Measurements from ENCODE around the gene AP1M2.
A peak's percentile ranks its signal among the peaks of the same experiment; 100 is the strongest.
"Not testable (repeated sequence)": the region's sequence is repeated elsewhere in the genome, so short reads cannot be mapped to it uniquely, and the experiment has no call there.

The AP1M2 gene

DNA sequence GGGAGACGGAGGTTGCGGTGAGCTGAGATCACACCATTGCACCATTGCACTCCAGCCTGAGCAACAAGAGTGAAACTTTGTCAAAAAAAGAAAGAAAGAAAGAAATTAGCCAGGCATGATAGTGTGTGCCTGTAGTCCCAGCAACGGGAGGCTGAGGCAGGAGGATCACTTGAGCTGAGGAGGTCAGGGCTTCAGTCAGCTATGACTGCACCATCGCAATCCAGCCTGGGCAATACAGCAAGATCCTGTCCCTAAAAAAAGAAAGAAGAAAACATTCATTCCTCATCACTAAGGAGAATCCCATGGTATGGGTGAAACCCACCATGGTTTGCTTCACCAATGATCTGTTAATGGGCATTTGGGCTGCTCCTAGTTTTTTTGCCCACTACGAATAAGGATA lies 13.0 kb upstream of the AP1M2 start:
- no peak for FAIRE-seq

GRCh38 chr19:10593820-10594637 lies 6.9 kb upstream of the AP1M2 start:
- no peak for FAIRE-seq

GRCh38 chr19:10593148-10593547 lies 6.0 kb upstream of the AP1M2 start:
- FAIRE-seq: no peak

DNA sequence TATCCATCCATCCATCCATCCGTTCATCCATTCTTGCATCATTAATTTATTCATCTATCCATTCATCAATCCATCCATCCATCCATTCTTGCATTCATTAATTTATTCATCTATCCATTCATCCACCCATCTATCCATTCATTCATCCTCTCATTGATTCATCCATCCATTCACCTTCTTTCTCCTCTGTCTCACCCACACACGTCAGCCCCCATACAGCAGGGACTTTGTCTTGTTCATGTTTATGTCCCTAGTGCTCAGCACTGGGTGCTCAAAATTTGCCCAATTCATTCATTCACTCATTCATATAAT lies 683 bp upstream of the AP1M2 start:
- FAIRE-seq: no peak

DNA sequence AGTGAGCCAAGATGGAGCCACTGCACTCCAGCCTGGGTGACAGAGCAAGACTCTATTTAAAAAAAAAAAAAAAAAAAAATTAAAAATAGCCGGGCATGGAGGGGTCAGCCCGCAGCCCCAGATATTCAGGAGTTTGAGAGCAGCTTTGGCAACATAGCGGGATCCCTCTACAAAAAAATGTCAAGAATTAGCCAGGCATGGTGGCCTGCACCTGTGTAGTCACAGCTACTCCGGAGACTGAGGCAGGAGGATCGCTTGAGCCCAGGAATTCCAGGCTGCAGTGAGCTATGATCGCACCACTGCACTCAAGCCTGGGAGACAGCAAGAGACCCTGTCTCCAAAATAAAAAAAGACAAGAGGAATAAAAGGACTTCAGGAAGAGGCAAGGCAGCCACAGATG lies 716 bp downstream of the AP1M2 start:
- FAIRE-seq: no peak

DNA sequence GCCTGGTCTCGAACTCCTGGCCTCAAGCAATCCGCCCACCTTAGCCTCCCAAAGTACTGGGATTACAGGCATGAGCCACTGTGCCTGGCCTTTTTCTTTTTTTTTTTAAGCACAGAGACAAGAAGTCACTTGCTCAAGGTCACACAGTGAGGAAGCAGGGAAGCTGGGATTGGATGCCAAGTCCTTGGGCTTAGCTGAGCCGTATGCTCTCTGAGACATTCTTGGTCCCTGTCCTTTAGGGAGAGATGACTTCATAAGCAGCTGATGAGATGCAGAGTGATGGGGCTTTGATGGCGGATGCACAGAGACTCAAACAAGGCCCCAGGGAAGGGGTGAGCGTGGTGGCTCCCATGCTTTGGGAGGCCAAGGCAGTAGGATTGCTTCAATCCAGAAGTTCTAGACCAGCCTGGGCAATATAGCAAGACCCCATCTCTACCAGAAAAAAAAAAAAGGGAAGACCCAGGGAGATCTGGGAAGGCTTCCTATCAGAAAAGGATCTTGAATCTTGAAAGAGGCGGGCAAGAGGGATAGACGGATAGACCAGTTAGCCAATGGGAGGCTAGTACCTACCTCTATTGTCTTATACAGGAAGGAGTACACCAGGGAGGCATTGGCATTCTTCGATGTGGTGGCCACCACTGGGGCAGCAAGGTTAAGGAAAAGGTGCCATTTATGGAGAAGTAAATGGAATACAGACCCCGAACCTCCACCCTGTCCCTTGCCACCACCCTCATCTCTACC lies 3.9 kb downstream of the AP1M2 start:
- FAIRE-seq: no peak

GRCh38 chr19:10582091-10582490 lies 5.0 kb downstream of the AP1M2 start:
- no peak for FAIRE-seq

DNA sequence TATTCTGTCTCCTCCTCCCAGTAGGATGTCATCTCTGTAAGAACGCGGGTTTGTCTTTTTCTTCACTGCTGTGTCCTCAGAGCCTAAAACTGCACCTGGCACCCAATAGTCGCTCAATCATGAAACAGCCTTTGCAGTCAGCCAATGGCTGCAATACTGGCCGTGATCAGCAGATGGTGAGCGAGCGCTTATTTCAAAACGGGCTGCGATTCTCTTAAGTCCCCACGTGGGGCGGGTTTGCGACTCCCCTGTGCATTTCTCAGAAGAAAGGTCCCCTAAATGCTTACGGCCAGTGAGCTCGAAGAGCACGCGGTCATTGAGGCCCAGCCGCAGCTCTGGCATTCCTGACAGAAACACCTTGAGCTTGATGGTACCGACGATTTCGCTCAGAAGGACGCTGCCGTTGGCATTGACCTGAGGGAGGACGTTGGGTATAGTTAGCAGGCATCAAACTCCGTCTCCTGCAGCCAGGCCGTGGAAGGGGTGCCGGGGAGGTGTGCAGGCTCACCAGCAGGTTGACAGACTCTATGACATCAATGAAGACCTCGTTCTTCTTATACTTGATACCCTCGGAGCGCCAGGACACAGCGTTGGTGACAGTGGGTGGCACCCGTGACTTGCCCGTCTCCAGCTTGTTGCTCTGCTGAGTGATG lies 6.0 kb downstream of the AP1M2 start:
- no peak for FAIRE-seq

GRCh38 chr19:10577951-10578350 lies 9.2 kb downstream of the AP1M2 start:
- no peak for FAIRE-seq

- FAIRE-seq: no peak
These were observed 11.9 kb downstream of the AP1M2 start for GRCh38 chr19:10575011-10575716.

GRCh38 chr19:10574462-10574861 lies 12.7 kb downstream of the AP1M2 start:
- no peak for FAIRE-seq

DNA sequence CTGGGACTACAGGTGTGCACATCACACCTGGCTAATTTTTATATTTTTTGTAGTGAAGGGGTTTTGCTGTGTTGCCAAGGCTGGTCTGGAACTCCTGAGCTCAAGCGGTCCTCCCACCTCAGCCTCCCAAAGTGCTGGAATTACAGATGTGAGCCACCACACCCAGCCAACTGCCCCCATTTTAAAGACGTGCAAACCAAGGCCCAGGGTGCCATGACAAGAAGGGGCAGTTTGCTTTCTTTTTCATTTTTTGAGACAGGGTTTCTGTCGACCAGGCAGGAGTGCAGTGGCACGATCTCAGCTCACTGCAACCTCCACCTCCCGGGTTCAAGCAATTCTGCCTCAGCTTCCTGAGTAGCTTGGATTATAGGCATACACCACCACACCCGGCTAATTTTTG lies 13.3 kb downstream of the AP1M2 start:
- FAIRE-seq: not testable (repeated sequence)

GRCh38 chr19:10568826-10569651 lies 18.1 kb downstream of the AP1M2 start, which contains the start of gene CDKN2D:
CDKN2D (minus strand) TSS chr19:10568979; CDS start chr19:10568653, 326 bp downstream.
- FAIRE-seq: peak; percentile 92

DNA sequence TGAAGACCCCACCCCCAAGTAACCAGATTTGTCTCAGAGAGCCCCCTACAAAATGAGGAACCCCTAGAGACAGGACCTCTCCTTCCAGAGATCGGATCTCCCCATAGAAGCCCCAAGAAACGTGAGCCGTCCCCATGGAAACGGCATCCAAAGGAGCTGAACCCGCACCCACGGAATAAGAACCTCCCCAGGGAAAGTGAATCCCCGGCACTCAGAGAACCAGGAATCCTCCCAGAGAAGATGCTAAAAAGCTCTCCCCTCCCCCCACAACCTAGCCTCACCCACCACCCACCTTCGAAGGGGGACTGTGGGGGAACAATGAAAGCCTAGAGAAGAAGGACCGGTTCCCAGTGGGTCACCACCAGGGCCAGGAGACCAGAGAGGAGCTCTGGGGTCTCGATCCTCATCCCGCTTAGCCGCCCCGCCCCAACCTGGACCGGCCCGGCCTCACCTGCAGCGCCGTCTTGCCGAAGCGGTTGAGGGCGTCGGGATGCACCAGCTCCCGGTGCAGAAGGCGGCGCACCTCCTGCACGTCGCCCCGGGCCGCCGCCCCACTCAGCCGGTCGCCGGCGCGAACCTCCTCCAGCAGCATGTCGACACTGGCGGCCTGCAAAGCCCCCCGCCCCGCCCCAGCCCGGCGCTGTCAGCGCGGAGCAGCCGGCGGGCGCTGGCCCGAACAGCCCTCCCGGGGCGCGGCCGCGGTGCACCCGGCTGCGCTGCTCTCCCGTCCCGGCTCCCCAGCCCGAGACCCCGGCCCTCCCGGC lies 18.9 kb downstream of the AP1M2 start:
- no peak for FAIRE-seq

DNA sequence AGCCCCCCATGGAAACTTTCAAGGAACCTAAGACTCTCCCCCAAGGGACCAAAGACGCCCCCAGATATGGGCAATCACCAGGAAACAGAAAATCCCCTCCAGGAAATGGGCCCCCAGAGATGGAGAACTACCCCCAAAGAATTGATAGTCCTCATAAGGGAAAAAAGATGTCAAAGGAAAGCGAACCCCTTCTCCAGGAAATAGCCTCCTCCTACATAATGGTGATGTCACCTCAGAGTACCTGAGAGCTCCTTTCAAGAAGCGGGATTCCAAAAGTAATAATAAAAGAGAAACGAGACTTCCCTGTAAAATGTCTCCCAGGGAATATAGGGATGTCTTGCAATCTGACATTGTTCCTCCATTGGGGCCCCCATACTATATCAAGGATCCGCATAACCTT lies 19.5 kb downstream of the AP1M2 start:
- no peak for FAIRE-seq

DNA sequence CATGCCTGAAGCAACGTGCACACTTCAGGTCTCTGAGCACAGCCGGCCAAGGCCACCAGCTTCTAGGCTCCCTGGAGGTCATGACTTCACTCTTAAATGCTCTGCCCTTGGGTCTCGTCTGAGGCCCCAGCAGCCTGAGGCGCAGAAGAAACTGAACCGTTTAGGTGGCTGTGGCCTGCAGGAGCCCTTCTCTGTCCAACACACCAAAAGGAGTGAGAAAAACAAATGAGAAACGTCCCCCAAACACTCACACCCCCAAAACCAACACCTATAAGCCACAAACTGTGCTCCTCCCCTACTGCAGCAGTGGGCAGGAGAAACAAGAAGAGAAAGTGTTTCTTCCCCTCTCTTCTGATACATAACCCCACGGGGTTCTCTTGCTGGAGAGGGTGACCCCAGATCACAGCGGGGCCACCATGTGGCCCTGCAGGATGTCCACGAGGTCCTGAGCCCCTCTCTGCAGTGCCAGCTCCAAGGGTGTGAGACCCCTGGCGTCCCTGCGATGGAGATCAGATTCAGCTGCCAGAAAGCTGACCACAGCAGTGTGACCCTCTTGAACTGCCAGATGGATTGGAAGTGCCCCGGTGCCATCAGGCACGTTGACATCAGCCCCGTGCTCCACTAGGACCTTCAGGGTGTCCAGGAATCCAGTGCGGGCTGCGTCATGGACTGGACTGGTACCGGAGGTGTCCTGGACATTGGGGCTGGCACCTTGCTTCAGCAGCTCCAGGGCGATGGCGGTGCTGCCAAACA lies 20.3 kb downstream of the AP1M2 start:
- no peak for FAIRE-seq

DNA sequence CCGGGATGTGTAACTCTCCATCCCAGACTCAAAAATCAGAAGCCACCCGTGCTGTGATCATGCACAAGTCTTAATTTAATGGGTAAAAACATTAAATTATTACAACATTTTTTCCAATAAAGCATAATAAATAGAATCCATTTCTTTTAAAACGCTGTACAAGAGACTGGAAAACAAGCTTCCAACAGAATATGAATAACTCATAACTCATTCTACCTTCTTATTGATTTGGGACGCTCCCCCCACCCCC lies 20.8 kb downstream of the AP1M2 start:
- FAIRE-seq: no peak

DNA sequence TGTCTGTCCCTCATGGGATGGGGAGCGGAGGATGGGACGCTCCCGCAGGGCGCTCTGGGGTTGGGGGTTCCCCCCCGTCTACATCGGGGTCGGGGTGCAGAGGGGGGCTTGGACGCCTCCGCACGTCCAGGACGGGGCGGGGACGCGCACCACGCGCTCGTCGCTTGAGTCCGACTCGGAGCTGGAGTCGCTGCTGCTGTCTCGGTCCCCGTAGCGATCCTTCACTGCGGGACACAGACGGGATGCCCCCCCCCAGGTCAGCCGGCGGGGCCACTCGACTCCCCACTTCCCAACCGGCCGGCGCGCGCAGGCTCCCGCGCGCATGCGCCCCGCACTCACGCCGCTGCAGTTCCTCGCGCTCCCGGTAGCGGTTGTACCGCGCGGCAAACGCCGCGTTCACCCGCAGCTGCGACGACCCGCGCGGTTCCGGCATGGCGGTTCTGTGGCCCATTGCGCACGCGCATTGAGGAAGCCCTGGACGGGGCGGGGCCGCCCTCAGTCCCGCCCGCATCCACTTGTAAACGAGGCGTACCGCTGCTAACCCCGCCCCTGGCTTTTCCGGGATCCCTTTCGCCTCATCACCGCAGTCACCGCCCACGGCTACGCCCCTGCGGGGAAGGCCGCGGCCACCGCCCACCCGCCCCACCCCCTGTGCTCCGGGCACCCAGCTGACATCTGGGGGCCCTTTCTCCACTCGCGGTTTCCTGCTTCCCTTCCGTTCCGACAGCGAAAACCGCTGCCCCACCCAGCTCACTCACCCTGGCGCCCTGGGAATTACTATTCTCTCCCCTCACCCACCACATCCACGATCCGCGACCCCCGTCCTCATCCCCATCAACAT lies 21.3 kb downstream of the AP1M2 start, which contains the start of gene KRI1:
KRI1 (minus strand) TSS at position 444 of the 841 bp plus-strand sequence; CDS start at position 433, 11 bp downstream.
- no peak for FAIRE-seq

DNA sequence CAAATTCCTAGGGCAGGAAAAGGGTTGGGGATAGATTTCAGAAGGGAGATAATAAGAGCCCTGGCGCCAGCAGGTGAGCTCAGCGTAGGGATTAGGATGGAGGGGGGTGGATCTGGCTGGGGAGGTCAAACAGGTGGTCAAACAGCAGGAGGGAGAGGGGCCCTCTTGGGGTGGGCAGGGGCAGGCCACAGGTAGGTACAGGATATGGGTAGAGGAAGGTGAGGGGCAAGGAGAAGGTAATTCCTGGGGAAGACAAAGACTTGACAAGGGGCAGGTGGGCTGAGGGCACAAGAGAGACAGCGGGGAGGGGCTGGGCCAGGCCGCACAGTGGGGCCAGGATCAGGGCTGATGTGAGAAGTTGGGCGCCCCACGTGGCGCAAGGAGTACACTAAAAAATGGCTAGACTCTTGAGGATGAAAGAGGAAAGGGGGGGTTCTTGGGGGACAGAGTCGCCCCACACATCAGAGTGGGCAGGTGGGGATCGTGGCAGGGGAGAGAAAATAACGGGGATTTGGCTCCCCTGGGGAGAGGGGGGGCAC lies 22.0 kb downstream of the AP1M2 start:
- no peak for FAIRE-seq

DNA sequence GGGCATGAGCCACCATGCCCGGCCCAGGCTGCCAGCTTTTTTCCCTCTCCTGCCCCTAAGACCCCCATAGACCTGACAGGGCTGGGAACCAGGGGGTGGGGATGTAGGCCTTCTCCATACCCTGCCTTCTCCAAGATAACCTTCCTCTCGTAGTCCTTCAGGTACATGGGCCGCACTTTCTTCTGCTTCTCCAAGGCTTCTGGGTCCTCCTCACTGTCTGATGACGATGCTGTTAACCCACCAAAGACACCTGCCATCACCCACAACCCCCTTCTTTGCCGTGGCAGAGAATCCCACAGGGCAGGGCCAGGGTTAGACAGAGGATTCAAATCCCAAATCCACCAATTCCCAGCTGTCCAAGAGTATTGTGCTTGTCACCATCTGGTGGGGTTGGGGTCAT lies 24.5 kb downstream of the AP1M2 start:
- no peak for FAIRE-seq

Measured in endometrium (tissue), 2 donors.